ENCODE data around the gene ASIC3. TPM values are rescaled to one million over a fixed set of nuclear protein-coding genes. Genes with fewer than 3 reads are reported as not detected.
A peak's percentile ranks its signal among the peaks of the same experiment; 100 is the strongest.

The ASIC3 gene
- total RNA-seq, 2 donors from 2014 or later: 2.5 to 3.0 TPM

DNA sequence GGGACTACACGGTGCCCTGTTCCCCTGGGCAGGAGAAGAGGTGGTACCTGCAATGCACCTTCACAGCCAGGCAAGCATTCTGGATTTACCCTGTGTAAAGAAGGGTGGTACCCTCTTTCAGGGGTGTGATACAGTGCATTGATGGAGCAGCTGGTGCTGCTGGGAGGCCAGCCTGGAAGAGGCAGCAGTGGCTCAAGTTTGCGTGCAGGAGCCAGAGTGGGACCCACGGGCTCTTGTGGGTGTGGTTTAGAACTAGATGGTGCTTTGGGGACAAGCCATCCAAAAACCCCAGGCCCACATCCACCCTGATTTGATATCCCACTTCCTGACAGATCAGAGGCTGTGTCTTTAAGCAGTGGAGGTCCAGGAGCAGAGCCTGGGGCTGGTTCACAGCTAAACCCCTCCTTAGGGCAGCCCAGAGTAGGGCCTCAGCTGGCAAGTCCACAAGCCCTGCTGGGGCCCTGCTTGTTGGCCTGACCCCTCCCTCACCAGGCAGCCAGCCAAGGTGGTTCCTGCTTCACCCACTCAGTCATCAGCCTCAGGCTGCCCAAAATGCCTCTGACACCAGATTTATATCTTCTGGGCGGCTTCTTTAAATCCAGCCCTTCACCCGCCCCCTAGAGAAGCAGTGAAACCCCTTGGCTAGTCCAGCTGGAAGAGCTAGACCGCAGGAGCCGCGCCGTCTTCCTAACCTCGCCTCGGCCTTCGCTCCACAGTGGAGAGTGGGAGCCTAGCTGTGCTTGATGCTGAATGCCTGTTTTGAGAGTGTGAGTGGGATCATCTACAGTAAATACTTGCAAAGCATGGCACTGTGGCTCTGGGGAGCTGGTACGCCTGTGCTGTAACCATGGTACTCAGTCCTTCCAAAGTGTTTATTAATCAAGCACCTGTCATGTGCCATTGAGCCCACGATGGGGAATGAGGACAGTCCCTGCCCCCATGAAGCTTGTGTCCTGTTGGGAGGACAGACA lies 1.4 kb upstream of the ASIC3 start:
- Mint-ChIP-seq H3K4me1 (no peaks in the 10 kb centered on the region), H3K4me3 (no peak overlapping the region), H3K27ac (no peak overlapping the region), H3K36me3 (ENCODE audit: low read depth) (peaks cover 6% of the 10 kb centered on the region), H3K9me3 (no peaks in the 10 kb centered on the region), H3K27me3 (ENCODE audit: insufficient read depth) (peaks cover 31% of the 10 kb centered on the region)
- Histone ChIP-seq H3K27ac (ENCODE audit: low read depth, low read length) (no peak overlapping the region), H3K4me1 (ENCODE audit: control insufficient read depth, insufficient read depth, low read length) (no peaks in the 10 kb centered on the region), H3K9ac (ENCODE audit: extremely low read depth, low read length, poor library complexity, severe bottlenecking) (no peak overlapping the region), H3K36me3 (ENCODE audit: control insufficient read depth, insufficient read depth, low read length) (no peaks in the 10 kb centered on the region), H3K27me3 (ENCODE audit: control insufficient read depth, insufficient read depth, low read length, poor library complexity, severe bottlenecking) (peaks cover 20% of the 10 kb centered on the region), H3K4me3 (ENCODE audit: low read length) (no peak overlapping the region), H3K9me3 (ENCODE audit: control insufficient read depth, low read length) (no peaks in the 10 kb centered on the region)
- 89 to 94% methylated on average over 6 to 14 of the region's 14 CpGs for WGBS, 2 experiments (ENCODE audit: insufficient coverage in 1 of 2, insufficient read length in 1 of 2)
- no peak for DNase-seq
- TF ChIP-seq, protein P1, sequence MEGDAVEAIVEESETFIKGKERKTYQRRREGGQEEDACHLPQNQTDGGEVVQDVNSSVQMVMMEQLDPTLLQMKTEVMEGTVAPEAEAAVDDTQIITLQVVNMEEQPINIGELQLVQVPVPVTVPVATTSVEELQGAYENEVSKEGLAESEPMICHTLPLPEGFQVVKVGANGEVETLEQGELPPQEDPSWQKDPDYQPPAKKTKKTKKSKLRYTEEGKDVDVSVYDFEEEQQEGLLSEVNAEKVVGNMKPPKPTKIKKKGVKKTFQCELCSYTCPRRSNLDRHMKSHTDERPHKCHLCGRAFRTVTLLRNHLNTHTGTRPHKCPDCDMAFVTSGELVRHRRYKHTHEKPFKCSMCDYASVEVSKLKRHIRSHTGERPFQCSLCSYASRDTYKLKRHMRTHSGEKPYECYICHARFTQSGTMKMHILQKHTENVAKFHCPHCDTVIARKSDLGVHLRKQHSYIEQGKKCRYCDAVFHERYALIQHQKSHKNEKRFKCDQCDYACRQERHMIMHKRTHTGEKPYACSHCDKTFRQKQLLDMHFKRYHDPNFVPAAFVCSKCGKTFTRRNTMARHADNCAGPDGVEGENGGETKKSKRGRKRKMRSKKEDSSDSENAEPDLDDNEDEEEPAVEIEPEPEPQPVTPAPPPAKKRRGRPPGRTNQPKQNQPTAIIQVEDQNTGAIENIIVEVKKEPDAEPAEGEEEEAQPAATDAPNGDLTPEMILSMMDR (conservative IDR thresholded peaks at IDR 0.05): no peak

DNA sequence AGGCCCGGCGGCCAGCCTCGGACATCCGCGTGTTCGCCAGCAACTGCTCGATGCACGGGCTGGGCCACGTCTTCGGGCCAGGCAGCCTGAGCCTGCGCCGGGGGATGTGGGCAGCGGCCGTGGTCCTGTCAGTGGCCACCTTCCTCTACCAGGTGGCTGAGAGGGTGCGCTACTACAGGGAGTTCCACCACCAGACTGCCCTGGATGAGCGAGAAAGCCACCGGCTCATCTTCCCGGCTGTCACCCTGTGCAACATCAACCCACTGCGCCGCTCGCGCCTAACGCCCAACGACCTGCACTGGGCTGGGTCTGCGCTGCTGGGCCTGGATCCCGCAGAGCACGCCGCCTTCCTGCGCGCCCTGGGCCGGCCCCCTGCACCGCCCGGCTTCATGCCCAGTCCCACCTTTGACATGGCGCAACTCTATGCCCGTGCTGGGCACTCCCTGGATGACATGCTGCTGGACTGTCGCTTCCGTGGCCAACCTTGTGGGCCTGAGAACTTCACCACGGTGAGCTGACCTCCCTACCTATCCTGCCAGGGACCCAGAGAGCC lies 656 bp downstream of the ASIC3 start:
- no peak overlapping the region for H3K4me3 ChIP-seq (ENCODE audit: low read length)
- Mint-ChIP-seq H3K4me3 (no peak overlapping the region), H3K4me1 (no peaks in the 10 kb centered on the region), H3K27ac (no peak overlapping the region), H3K27me3 (ENCODE audit: insufficient read depth) (peaks cover 39% of the 10 kb centered on the region), H3K36me3 (ENCODE audit: low read depth) (peaks cover 4% of the 10 kb centered on the region), H3K9me3 (no peaks in the 10 kb centered on the region)
- no peak overlapping the region for H3K27ac ChIP-seq (ENCODE audit: low read depth, low read length)
- no peaks in the 10 kb centered on the region for H3K9me3 ChIP-seq (ENCODE audit: control insufficient read depth, low read length)
- TF ChIP-seq, protein P1 (conservative IDR thresholded peaks at IDR 0.05): no peak
- peaks cover 20% of the 10 kb centered on the region for H3K27me3 ChIP-seq (ENCODE audit: control insufficient read depth, insufficient read depth, low read length, poor library complexity, severe bottlenecking)
- no peak for DNase-seq
- no peaks in the 10 kb centered on the region for H3K36me3 ChIP-seq (ENCODE audit: control insufficient read depth, insufficient read depth, low read length)
- no peak overlapping the region for H3K9ac ChIP-seq (ENCODE audit: extremely low read depth, low read length, poor library complexity, severe bottlenecking)
- 93 to 94% methylated on average over 31 to 38 of the region's 38 CpGs for WGBS, 2 experiments (ENCODE audit: insufficient coverage in 1 of 2, insufficient read length in 1 of 2)
- no peaks in the 10 kb centered on the region for H3K4me1 ChIP-seq (ENCODE audit: control insufficient read depth, insufficient read depth, low read length)

DNA sequence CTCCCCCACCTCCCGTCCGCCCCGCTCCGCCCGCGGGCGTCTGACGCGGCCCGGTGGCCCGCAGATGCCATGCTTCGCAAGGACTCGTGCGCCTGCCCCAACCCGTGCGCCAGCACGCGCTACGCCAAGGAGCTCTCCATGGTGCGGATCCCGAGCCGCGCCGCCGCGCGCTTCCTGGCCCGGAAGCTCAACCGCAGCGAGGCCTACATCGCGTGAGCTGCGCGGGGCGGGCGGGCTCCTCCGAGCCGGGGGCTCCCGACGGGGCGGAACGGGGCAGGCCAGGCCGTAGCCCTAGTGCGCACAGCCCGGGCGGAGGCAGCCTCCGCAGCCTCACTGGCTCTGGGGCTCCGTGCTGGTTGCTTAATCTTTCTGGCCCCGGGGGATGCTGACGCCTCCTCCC lies 2.8 kb downstream of the ASIC3 start:
- Histone ChIP-seq H3K9ac (ENCODE audit: extremely low read depth, low read length, poor library complexity, severe bottlenecking) (no peak overlapping the region), H3K4me3 (ENCODE audit: low read length) (no peak overlapping the region), H3K27ac (ENCODE audit: low read depth, low read length) (no peak overlapping the region), H3K9me3 (ENCODE audit: control insufficient read depth, low read length) (no peaks in the 10 kb centered on the region), H3K36me3 (ENCODE audit: control insufficient read depth, insufficient read depth, low read length) (no peaks in the 10 kb centered on the region), H3K4me1 (ENCODE audit: control insufficient read depth, insufficient read depth, low read length) (no peaks in the 10 kb centered on the region), H3K27me3 (ENCODE audit: control insufficient read depth, insufficient read depth, low read length, poor library complexity, severe bottlenecking) (peaks cover 27% of the 10 kb centered on the region)
- WGBS, 2 experiments (ENCODE audit: insufficient coverage in 1 of 2, insufficient read length in 1 of 2): 5 to 7% methylated on average over 31 to 50 of the region's 50 CpGs
- DNase-seq: peak; percentile 96
- Mint-ChIP-seq H3K9me3 (no peaks in the 10 kb centered on the region), H3K36me3 (ENCODE audit: low read depth) (peaks cover 7% of the 10 kb centered on the region), H3K27me3 (ENCODE audit: insufficient read depth) (peaks cover 43% of the 10 kb centered on the region), H3K4me3 (no peak overlapping the region), H3K27ac (no peak overlapping the region), H3K4me1 (no peaks in the 10 kb centered on the region)
- TF ChIP-seq, protein P1 (conservative IDR thresholded peaks at IDR 0.05): no peak

All from endodermal cell (in vitro differentiated cells).